H9 (cell line): ENCODE measurements around the gene SEMA4D. TPM values are rescaled to one million over a fixed set of nuclear protein-coding genes. Genes with fewer than 3 reads are reported as not detected.
A peak's percentile ranks its signal among the peaks of the same experiment; 100 is the strongest.

ENCODE experiments used
- DNase-seq: peaks from one replicate; pipeline ENCODE4 v3.0.0-alpha.2; 2017
- H2AFZ ChIP-seq: one replicate; pipeline ENCODE4 v1.6.1; 2013; ENCODE audit warnings: mild to moderate bottlenecking, low read length, control low read depth, moderate library complexity
- H2AK5ac ChIP-seq: 2 replicates; pipeline ENCODE4 v1.6.1; 2013; ENCODE audit warnings: low read length, control low read depth, mixed read lengths; ENCODE audit not compliant: insufficient read length
- H2BK120ac ChIP-seq: one replicate; pipeline ENCODE4 v1.6.1; 2013; ENCODE audit warnings: low read depth, mild to moderate bottlenecking, low read length, control low read depth, inconsistent platforms; ENCODE audit not compliant: poor library complexity, severe bottlenecking
- H2BK12ac ChIP-seq: 2 replicates; pipeline ENCODE4 v1.6.1; 2013; ENCODE audit warnings: low read length, control low read depth, mixed read lengths, low read depth; ENCODE audit not compliant: insufficient read length
- H2BK15ac ChIP-seq: 2 replicates; pipeline ENCODE4 v1.6.1; 2013; ENCODE audit warnings: low read depth, low read length, control low read depth
- H2BK20ac ChIP-seq: one replicate; pipeline ENCODE4 v1.6.1; 2013; ENCODE audit warnings: low read depth, mild to moderate bottlenecking, low read length, control low read depth, inconsistent platforms; ENCODE audit not compliant: poor library complexity, severe bottlenecking
- H2BK5ac ChIP-seq: 2 replicates; pipeline ENCODE4 v1.6.1; 2013; ENCODE audit warnings: low read length, control low read depth, mixed read lengths; ENCODE audit not compliant: insufficient read length
- H3K14ac ChIP-seq: 2 replicates; pipeline ENCODE4 v1.6.1; 2013; ENCODE audit warnings: low read length, control low read depth; ENCODE audit not compliant: insufficient read depth
- H3K18ac ChIP-seq: 2 replicates; pipeline ENCODE4 v1.6.1; 2013; ENCODE audit warnings: low read depth, mild to moderate bottlenecking, mixed read lengths, low read length, control low read depth; ENCODE audit not compliant: insufficient read length
- H3K23ac ChIP-seq: 2 replicates; pipeline ENCODE4 v1.6.1; 2013; ENCODE audit warnings: low read length, control low read depth, mixed read lengths, low read depth; ENCODE audit not compliant: insufficient read length
- H3K23me2 ChIP-seq: 2 replicates; pipeline ENCODE4 v1.6.1; 2013; ENCODE audit warnings: low read depth, mild to moderate bottlenecking, mixed read lengths, low read length, control low read depth; ENCODE audit not compliant: insufficient read length, poor library complexity, severe bottlenecking
- H3K27ac ChIP-seq: 2 replicates; pipeline ENCODE4 v1.5.1; 2013; ENCODE audit warnings: low read length, control low read depth, mixed read lengths, low read depth; ENCODE audit not compliant: insufficient read length
- H3K27me3 ChIP-seq: 2 replicates; pipeline ENCODE4 v1.6.1; 2013; ENCODE audit warnings: low read length, control low read depth, inconsistent platforms; ENCODE audit not compliant: insufficient read depth
- H3K4ac ChIP-seq: 2 replicates; pipeline ENCODE4 v1.6.1; 2013; ENCODE audit warnings: low read depth, mild to moderate bottlenecking, control low read depth, inconsistent platforms, low read length, moderate library complexity
- H3K4me1 ChIP-seq: 2 replicates; pipeline ENCODE4 v1.6.1; 2013; ENCODE audit warnings: low read length, control low read depth, inconsistent platforms; ENCODE audit not compliant: insufficient read depth
- H3K4me2 ChIP-seq: 2 replicates; pipeline ENCODE4 v1.6.1; 2013; ENCODE audit warnings: low read length, control low read depth, mixed read lengths; ENCODE audit not compliant: insufficient read length, insufficient read depth
- H3K56ac ChIP-seq: 2 replicates; pipeline ENCODE4 v1.6.1; 2013; ENCODE audit warnings: low read depth, mild to moderate bottlenecking, mixed read lengths, low read length, control low read depth; ENCODE audit not compliant: insufficient read length
- H3K79me1 ChIP-seq: 2 replicates; pipeline ENCODE4 v1.6.1; 2013; ENCODE audit warnings: low read depth, mild to moderate bottlenecking, moderate library complexity, low read length, control low read depth, inconsistent platforms; ENCODE audit not compliant: insufficient read depth, poor library complexity, severe bottlenecking
- H3K79me2 ChIP-seq: 2 replicates; pipeline ENCODE4 v1.6.1; 2013; ENCODE audit warnings: low read length, control low read depth, inconsistent platforms; ENCODE audit not compliant: insufficient read depth
- H3K9ac ChIP-seq: 2 replicates; pipeline ENCODE4 v1.6.1; 2013; ENCODE audit warnings: low read length, control low read depth, mixed read lengths; ENCODE audit not compliant: insufficient read length; ENCODE audit errors: extremely low read depth
- H3K9me3 ChIP-seq: one replicate; pipeline ENCODE4 v1.6.1; 2013; ENCODE audit warnings: low read depth, low read length, inconsistent platforms; ENCODE audit not compliant: control insufficient read depth
- H3T11ph ChIP-seq: one replicate; pipeline ENCODE4 v1.6.1; 2013; ENCODE audit warnings: mild to moderate bottlenecking, low read length, control low read depth, inconsistent platforms
- H4K20me1 ChIP-seq: one replicate; pipeline ENCODE4 v1.6.1; 2013; ENCODE audit not compliant: control insufficient read depth, insufficient read length, insufficient read depth
- H4K5ac ChIP-seq: 2 replicates; pipeline ENCODE4 v1.6.1; 2013; ENCODE audit warnings: low read depth, mild to moderate bottlenecking, mixed read lengths, low read length, control low read depth; ENCODE audit not compliant: insufficient read length
- H4K8ac ChIP-seq: replicated peaks from 2 replicates; pipeline ENCODE4 v1.6.1; 2013; ENCODE audit warnings: low read length, control low read depth, mixed read lengths, low read depth; ENCODE audit not compliant: insufficient read length
- H4K91ac ChIP-seq: 2 replicates; pipeline ENCODE4 v1.6.1; 2013; ENCODE audit warnings: low read depth, mild to moderate bottlenecking, moderate library complexity, mixed read lengths, low read length, control low read depth; ENCODE audit not compliant: insufficient read length
- H3K27ac Mint-ChIP-seq, 3 experiments: 2 replicates in 2 of 3; 3 replicates in 1 of 3; pipeline ENCODE4 v1.8.0; 2020 to 2021; ENCODE audit warnings: mixed read lengths in 3 of 3, mild to moderate bottlenecking in 1 of 3, moderate library complexity in 1 of 3
- H3K27me3 Mint-ChIP-seq: 2 replicates; pipeline ENCODE4 v1.8.0; 2021; ENCODE audit warnings: low read depth, mild to moderate bottlenecking, moderate library complexity, mixed read lengths
- H3K36me3 Mint-ChIP-seq, 3 experiments: 2 replicates in 2 of 3; 3 replicates in 1 of 3; pipeline ENCODE4 v1.8.0; 2020 to 2021; ENCODE audit warnings: low read depth in 3 of 3, mixed read lengths in 3 of 3; ENCODE audit not compliant: insufficient read depth in 1 of 3
- H3K4me1 Mint-ChIP-seq, 2 experiments: 2 replicates each; pipeline ENCODE4 v1.8.0; 2020; ENCODE audit warnings: mixed read lengths in 2 of 2
- H3K4me3 Mint-ChIP-seq, 2 experiments: 2 replicates in 1 of 2; 3 replicates in 1 of 2; pipeline ENCODE4 v1.8.0; 2020 to 2021; ENCODE audit warnings: mild to moderate bottlenecking in 2 of 2, mixed read lengths in 2 of 2, moderate library complexity in 1 of 2
- H3K9me3 Mint-ChIP-seq, 2 experiments: 2 replicates in 1 of 2; 3 replicates in 1 of 2; pipeline ENCODE4 v1.8.0; 2020; ENCODE audit warnings: mild to moderate bottlenecking in 2 of 2, mixed read lengths in 2 of 2, moderate library complexity in 1 of 2
- CTCF ChIP-seq: fragments of 200-600 bp; sonication (generic); conservative IDR thresholded peaks from 3 replicates; pipeline ENCODE4 v1.8.0; 2021; ENCODE audit warnings: antibody characterized with exemption, mild to moderate bottlenecking
- WGBS: extraction: QIAGEN DNeasy Blood & Tissue Kit; methylation state at CpG from one replicate; pipeline ENCODE4 v1.1.7; 2013; ENCODE audit warnings: missing lambda C conversion rate, low lambda C conversion rate, mixed read lengths; ENCODE audit not compliant: insufficient read length; ENCODE audit errors: extremely low coverage; 5-methylcytosine and 5-hydroxymethylcytosine counted together
- total RNA-seq: library from RNA; stranded (reverse); gene quantifications from 2 replicates; pipeline ENCODE4 v1.2.1, GENCODE V29; 2021

The SEMA4D gene
- total RNA-seq, 1 experiment from 2014 or later: 47.2 TPM

- Mint-ChIP-seq H3K4me1 (peaks cover 44 to 52% of the 10 kb centered on the region in 2 experiments), H3K27me3 (no peaks in the 10 kb centered on the region), H3K4me3 (0 out of 5 replicates have a peak overlapping the region, but pooled peaks of 1 of the 2 experiments have one; percentile 1), H3K9me3 (no peaks in the 10 kb centered on the region; a peak in 2 of 5 replicates), H3K27ac (peak overlapping the region in 1 of 3 experiments; percentile 31; a peak in 3 of 7 replicates), H3K36me3 (peaks cover 4 to 20% (median 13%) of the 10 kb centered on the region in 3 experiments; a peak in 5 of 7 replicates)
- Histone ChIP-seq H3K9ac (no peak overlapping the region), H3T11ph (no peak overlapping the region), H2BK5ac (no peak overlapping the region), H4K91ac (no peak overlapping the region), H3K56ac (no peak overlapping the region), H2BK12ac (no peak overlapping the region), H3K4ac (no peak overlapping the region), H4K20me1 (no peaks in the 10 kb centered on the region), H3K4me2 (no peak overlapping the region), H2BK15ac (no peak overlapping the region), H3K14ac (no peak overlapping the region), H3K79me2 (peaks cover 3% of the 10 kb centered on the region; the same call in 1 of the 2 replicates), H2AFZ (no peak overlapping the region), H2BK120ac (no peak overlapping the region), H3K79me1 (no peaks in the 10 kb centered on the region), H3K9me3 (no peaks in the 10 kb centered on the region), H4K5ac (no peak overlapping the region), H3K27ac (no peak overlapping the region), H2BK20ac (no peak overlapping the region), H3K4me1 (peaks cover 11% of the 10 kb centered on the region; the same call in 1 of the 2 replicates), H3K23ac (no peak overlapping the region), H3K18ac (no peak overlapping the region), H4K8ac (no peak overlapping the region), H2AK5ac (no peak overlapping the region), H3K23me2 (no peaks in the 10 kb centered on the region), H3K27me3 (no peaks in the 10 kb centered on the region)
- WGBS: no CpG with 5 or more reads among the region's 6 CpGs
- no peak for TF ChIP-seq CTCF
- no peak for DNase-seq
These were observed 86.2 kb downstream of the SEMA4D start for GRCh38 chr9:89411759-89412158.
